Measurements from ENCODE around the gene PPP4R3A. TPM values are rescaled to one million over a fixed set of nuclear protein-coding genes. Genes with fewer than 3 reads are reported as not detected.
"Not testable (repeated sequence)": the region's sequence is repeated elsewhere in the genome, so short reads cannot be mapped to it uniquely, and the experiment has no call there.

PPP4R3A gene
- total and polyA plus RNA-seq, 11 donors, result 32.8 to 53.4 (median 42.3) TPM

GRCh38 chr14:91548108-91548507, 38.0 kb upstream of the PPP4R3A start:
- H3K27ac ChIP-seq, result no peak overlapping the region

GRCh38 chr14:91545946-91546716, 36.0 kb upstream of the PPP4R3A start:
- H3K27ac ChIP-seq, result no peak overlapping the region
- no peak overlapping the region for H3K4me3 ChIP-seq
- intact Hi-C loops (cut with DNase I), result no loop called here
- H3K36me3 ChIP-seq, result no peaks in the 10 kb centered on the region
- H3K4me1 ChIP-seq, result no peaks in the 10 kb centered on the region
- peaks cover 0 to 6% (median 0%) of the 10 kb centered on the region in 9 donors for H3K27me3 ChIP-seq
- peaks cover 0 to 13% (median 1%) of the 10 kb centered on the region in 12 donors for H3K9me3 ChIP-seq
- TF ChIP-seq CTCF (IDR thresholded peaks at IDR 0.05) (no peak), POLR2A (IDR thresholded peaks at IDR 0.05) (no peak)
- 78 to 86% (median 81%) methylated on average over 5 of the region's 5 CpGs for WGBS, 4 donors
- DNase-seq (no peak), ATAC-seq (no peak)

More at GRCh38 chr14:91548108-91548507, 38.0 kb upstream of the PPP4R3A start:
- Histone ChIP-seq H3K4me3 (no peak overlapping the region), H3K9me3 (no peaks in the 10 kb centered on the region), H3K36me3 (no peaks in the 10 kb centered on the region), H3K27me3 (peaks cover 0 to 6% (median 0%) of the 10 kb centered on the region in 9 donors), H3K4me1 (no peaks in the 10 kb centered on the region)
- ATAC-seq, result no peak
- intact Hi-C loops (cut with DNase I), result no loop called here
- TF ChIP-seq CTCF (IDR thresholded peaks at IDR 0.05) (no peak), POLR2A (IDR thresholded peaks at IDR 0.05) (no peak)
- no peak for DNase-seq
- WGBS, 4 donors, result 85 to 89% (median 87%) methylated on average over 3 of the region's 3 CpGs

- ATAC-seq (no peak), DNase-seq (no peak)
- TF ChIP-seq POLR2A (IDR thresholded peaks at IDR 0.05), result no peak
- TF ChIP-seq CTCF (IDR thresholded peaks at IDR 0.05), result no peak
- Histone ChIP-seq H3K27me3 (peaks cover 0 to 4% (median 0%) of the 10 kb centered on the region in 9 donors), H3K4me1 (no peaks in the 10 kb centered on the region), H3K36me3 (no peaks in the 10 kb centered on the region), H3K4me3 (no peak overlapping the region), H3K27ac (no peak overlapping the region), H3K9me3 (peaks cover 0 to 13% (median 1%) of the 10 kb centered on the region in 12 donors)
- intact Hi-C loops (cut with DNase I), result no loop called here
Measured at GRCh38 chr14:91545204-91545603, 35.1 kb upstream of the PPP4R3A start.

GRCh38 chr14:91536327-91536726, 26.2 kb upstream of the PPP4R3A start:
- peaks cover 0 to 6% (median 0%) of the 10 kb centered on the region in 12 donors for H3K9me3 ChIP-seq
- ATAC-seq, result no peak
- TF ChIP-seq POLR2A (IDR thresholded peaks at IDR 0.05) (no peak), CTCF (IDR thresholded peaks at IDR 0.05) (no peak)
- H3K27me3 ChIP-seq, result peaks cover 0 to 23% (median 0%) of the 10 kb centered on the region in 9 donors
- no peaks in the 10 kb centered on the region for H3K36me3 ChIP-seq
- intact Hi-C loops (cut with DNase I), result no loop called here
- H3K4me3 ChIP-seq, result no peak overlapping the region
- no peaks in the 10 kb centered on the region for H3K4me1 ChIP-seq
- WGBS, 4 donors, result 90 to 98% (median 95%) methylated on average over 3 of the region's 3 CpGs
- H3K27ac ChIP-seq, result no peak overlapping the region
- no peak for DNase-seq

GRCh38 chr14:91534059-91534458, 23.9 kb upstream of the PPP4R3A start:
- not testable (repeated sequence) for ATAC-seq
- WGBS, 4 donors, result 70 to 78% (median 73%) methylated on average over 5 of the region's 5 CpGs

More at GRCh38 chr14:91534059-91534458, 23.9 kb upstream of the PPP4R3A start:
- H3K36me3 ChIP-seq; H3K27ac ChIP-seq; H3K9me3 ChIP-seq; H3K4me3 ChIP-seq; intact Hi-C loops (cut with DNase I); DNase-seq; H3K4me1 ChIP-seq: not testable (repeated sequence)
- H3K27me3 ChIP-seq, result peaks cover 0 to 30% (median 0%) of the 10 kb centered on the region in 9 donors

All from heart left ventricle (tissue), 16 donors.